Effector memory CD8-positive, alpha-beta T cell (primary cell): Measurements from ENCODE around the gene SCUBE2.
"Not testable (repeated sequence)": the region's sequence is repeated elsewhere in the genome, so short reads cannot be mapped to it uniquely, and the experiment has no call there.

Experiments
- ATAC-seq: fragments of 150-1000 bp; cut with Tn5 transposase; replicated peaks from 2 replicates; pipeline ENCODE4 v1.10.0; 2021; ENCODE audit warnings: mild to moderate bottlenecking, moderate library complexity
- DNase-seq, 3 experiments: peaks; one replicate each; pipeline ENCODE4 v3.0.0; 2021
- H3K27ac Mint-ChIP-seq, 2 donors: one replicate each; pipeline ENCODE4 v1.8.0; 2022; ENCODE audit warnings: mild to moderate bottlenecking in 2 of 2, mixed read lengths in 2 of 2, moderate library complexity in 2 of 2
- H3K27me3 Mint-ChIP-seq, 2 donors: one replicate each; pipeline ENCODE4 v1.8.0; 2022; ENCODE audit warnings: mixed read lengths in 2 of 2
- H3K36me3 Mint-ChIP-seq: one replicate; pipeline ENCODE4 v1.8.0; 2022; ENCODE audit warnings: mild to moderate bottlenecking, moderate library complexity, mixed read lengths; ENCODE audit not compliant: insufficient read depth
- H3K4me1 Mint-ChIP-seq, 2 donors: one replicate each; pipeline ENCODE4 v1.8.0; 2022; ENCODE audit warnings: low read depth in 2 of 2, mixed read lengths in 2 of 2
- H3K4me3 Mint-ChIP-seq, 2 donors: one replicate each; pipeline ENCODE4 v1.8.0; 2022; ENCODE audit warnings: mild to moderate bottlenecking in 2 of 2, mixed read lengths in 2 of 2, moderate library complexity in 2 of 2
- H3K9me3 Mint-ChIP-seq, 2 donors: one replicate each; pipeline ENCODE4 v1.8.0; 2022; ENCODE audit warnings: mixed read lengths in 2 of 2

The SCUBE2 gene

GRCh38 chr11:9015677-9016076, 75.7 kb downstream of the SCUBE2 start:
- DNase-seq = peak; percentile 37 to 50 (median 39)
- ATAC-seq = peak; percentile 84
- Mint-ChIP-seq H3K4me3 (no peak overlapping the region), H3K4me1 (peaks cover 0 to 2% of the 10 kb centered on the region in 2 donors), H3K27ac (no peak overlapping the region), H3K27me3 (peaks cover 5 to 10% of the 10 kb centered on the region in 2 donors), H3K36me3 (no peaks in the 10 kb centered on the region), H3K9me3 (no peaks in the 10 kb centered on the region)

DNA sequence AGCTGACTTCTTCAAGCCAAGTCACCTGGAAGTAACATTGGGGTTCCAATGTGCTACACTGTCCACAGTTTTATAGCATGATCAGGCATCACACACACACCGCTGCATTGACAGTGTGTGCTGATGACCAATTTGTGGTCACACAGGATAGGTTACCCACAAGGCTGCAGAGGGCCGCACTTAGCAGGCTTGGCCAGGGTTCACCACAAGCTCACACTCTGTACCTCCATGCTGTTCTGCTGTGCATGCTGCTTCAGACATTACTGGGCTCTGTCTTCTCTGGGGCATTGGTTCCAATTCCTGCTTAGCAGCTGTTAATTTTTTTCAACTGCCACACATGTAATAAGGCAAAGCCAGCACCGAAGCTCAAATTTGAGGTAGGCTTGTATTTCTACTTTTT, 76.6 kb downstream of the SCUBE2 start:
- Mint-ChIP-seq H3K4me3 (no peak overlapping the region), H3K4me1 (peaks cover 0 to 2% of the 10 kb centered on the region in 2 donors), H3K27ac (no peak overlapping the region), H3K36me3 (no peaks in the 10 kb centered on the region), H3K9me3 (no peaks in the 10 kb centered on the region), H3K27me3 (peaks cover 5 to 10% of the 10 kb centered on the region in 2 donors)
- DNase-seq (no peak), ATAC-seq (no peak)

- ATAC-seq (no peak), DNase-seq (no peak)
- Mint-ChIP-seq H3K36me3 (no peaks in the 10 kb centered on the region), H3K27me3 (peaks cover 5 to 10% of the 10 kb centered on the region in 2 donors), H3K4me1 (peaks cover 0 to 2% of the 10 kb centered on the region in 2 donors), H3K4me3 (no peak overlapping the region), H3K9me3 (no peaks in the 10 kb centered on the region), H3K27ac (no peak overlapping the region)
Observed at GRCh38 chr11:9013373-9013772, 78.0 kb downstream of the SCUBE2 start.

DNA sequence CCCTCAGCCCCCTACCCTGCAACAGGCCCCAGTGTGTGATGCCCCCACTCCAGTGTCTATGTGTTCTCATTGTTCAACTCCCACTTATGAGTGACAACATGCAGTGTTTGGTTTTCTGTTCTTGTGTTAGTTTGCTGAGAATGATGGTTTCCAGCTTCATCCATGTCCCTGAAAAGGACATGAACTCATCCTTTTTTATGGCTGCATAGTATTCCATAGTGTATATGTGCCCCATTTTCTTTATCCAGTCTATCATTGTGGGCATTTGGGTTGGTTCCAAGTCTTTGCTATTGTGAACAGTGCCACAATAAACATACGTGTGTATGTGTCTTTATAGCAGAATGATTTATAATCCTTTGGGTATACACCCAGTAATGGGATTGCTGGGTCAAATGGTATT, 81.9 kb downstream of the SCUBE2 start:
- not testable (repeated sequence) for H3K4me3 Mint-ChIP-seq, H3K4me1 Mint-ChIP-seq, H3K27ac Mint-ChIP-seq, DNase-seq, H3K9me3 Mint-ChIP-seq, H3K36me3 Mint-ChIP-seq, ATAC-seq
- peaks cover 5 to 10% of the 10 kb centered on the region in 2 donors for H3K27me3 Mint-ChIP-seq

GRCh38 chr11:9008661-9009060, 82.7 kb downstream of the SCUBE2 start:
- peaks cover 5 to 10% of the 10 kb centered on the region in 2 donors for H3K27me3 Mint-ChIP-seq
- H3K27ac Mint-ChIP-seq = no peak overlapping the region
- ATAC-seq = no peak
- peaks cover 0 to 7% of the 10 kb centered on the region in 2 donors for H3K4me1 Mint-ChIP-seq
- H3K4me3 Mint-ChIP-seq = no peak overlapping the region
- H3K36me3 Mint-ChIP-seq = no peaks in the 10 kb centered on the region
- no peaks in the 10 kb centered on the region for H3K9me3 Mint-ChIP-seq
- DNase-seq = no peak

- ATAC-seq = no peak
- Mint-ChIP-seq H3K4me3 (no peak overlapping the region), H3K4me1 (peaks cover 3 to 10% of the 10 kb centered on the region in 2 donors), H3K9me3 (no peaks in the 10 kb centered on the region), H3K36me3 (peaks cover 3% of the 10 kb centered on the region), H3K27ac (no peak overlapping the region), H3K27me3 (peaks cover 4 to 5% of the 10 kb centered on the region in 2 donors)
- DNase-seq = no peak
Observed at GRCh38 chr11:9008011-9008550, 83.3 kb downstream of the SCUBE2 start.

DNA sequence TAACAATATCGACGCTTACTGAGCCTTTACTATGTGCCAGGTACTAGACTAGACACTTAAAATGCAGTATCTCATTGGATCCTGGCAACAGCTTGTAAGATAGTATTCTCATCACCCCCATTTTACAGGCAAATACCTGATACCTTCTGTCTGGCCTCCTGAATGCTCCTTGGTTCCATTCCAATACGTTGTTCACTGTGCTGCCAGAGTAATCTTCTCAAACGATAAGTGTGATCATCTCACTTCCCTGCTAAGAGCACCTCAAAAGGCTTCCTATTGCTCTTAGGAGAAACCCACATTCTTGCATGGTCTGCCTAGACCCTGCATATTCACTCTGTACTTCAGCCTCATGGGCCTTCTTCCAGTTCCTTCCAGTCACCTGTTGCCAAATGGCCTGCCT, 86.3 kb downstream of the SCUBE2 start:
- no peak for ATAC-seq
- H3K9me3 Mint-ChIP-seq = no peaks in the 10 kb centered on the region
- peak overlapping the region in 1 of 2 donors; percentile 20 for H3K27ac Mint-ChIP-seq
- peaks cover 3% of the 10 kb centered on the region for H3K36me3 Mint-ChIP-seq
- no peak for DNase-seq
- H3K4me3 Mint-ChIP-seq = peak overlapping the region; percentile 49 to 83
- H3K27me3 Mint-ChIP-seq = peaks cover 4% of the 10 kb centered on the region in 2 donors
- H3K4me1 Mint-ChIP-seq = peaks cover 4 to 13% of the 10 kb centered on the region in 2 donors

GRCh38 chr11:9004183-9004926, 87.0 kb downstream of the SCUBE2 start:
- peaks cover 10 to 11% of the 10 kb centered on the region in 2 donors for H3K27me3 Mint-ChIP-seq
- peaks cover 4 to 13% of the 10 kb centered on the region in 2 donors for H3K4me1 Mint-ChIP-seq
- H3K9me3 Mint-ChIP-seq = no peaks in the 10 kb centered on the region
- DNase-seq = peak in 2 of 3 experiments; percentile 8 to 15
- H3K27ac Mint-ChIP-seq = peak overlapping the region in 1 of 2 donors; percentile 20
- H3K36me3 Mint-ChIP-seq = peaks cover 3% of the 10 kb centered on the region
- peak; percentile 4 for ATAC-seq
- H3K4me3 Mint-ChIP-seq = peak overlapping the region; percentile 49 to 83

DNA sequence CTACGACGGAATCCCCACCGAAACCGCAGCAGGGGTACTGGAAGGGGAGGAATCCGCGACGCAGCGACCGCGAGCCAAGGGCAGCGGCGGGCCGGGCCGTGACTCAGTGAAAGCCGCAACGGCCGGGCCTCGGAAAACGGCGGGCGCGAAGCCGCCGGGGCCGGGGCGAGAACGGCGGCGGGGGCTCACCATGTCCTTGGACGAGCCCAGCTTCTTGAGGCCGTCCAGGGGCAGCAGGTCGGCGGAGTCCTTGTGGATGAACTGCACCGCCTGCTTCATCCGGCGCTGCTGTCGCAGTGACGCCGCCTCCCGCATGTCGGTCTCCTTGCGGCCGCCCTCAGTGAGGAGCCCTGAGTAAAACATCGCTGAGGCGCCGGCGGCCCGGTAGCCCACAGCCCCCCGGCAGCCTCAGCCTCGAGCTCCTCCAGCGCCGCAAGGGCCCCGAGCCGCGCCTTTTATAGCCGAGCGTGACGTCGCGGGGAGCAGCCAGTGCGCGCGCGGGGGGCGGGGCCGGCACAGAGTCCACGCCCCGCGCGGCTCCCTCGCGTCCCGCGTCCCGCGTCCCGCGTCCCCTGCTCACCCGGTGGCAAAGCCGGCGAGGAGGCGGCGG, 87.7 kb downstream of the SCUBE2 start, which contains the start of gene NRIP3:
TSS of gene NRIP3 (minus strand) at position 429 of the 610 bp plus-strand sequence. CDS start at position 363, 66 bp downstream.
- H3K27me3 Mint-ChIP-seq = peaks cover 15 to 18% of the 10 kb centered on the region in 2 donors
- H3K9me3 Mint-ChIP-seq = no peaks in the 10 kb centered on the region
- DNase-seq (peak; percentile 78 to 82 (median 80)), ATAC-seq (peak; percentile 88)
- H3K36me3 Mint-ChIP-seq = peaks cover 3% of the 10 kb centered on the region
- H3K4me1 Mint-ChIP-seq = peaks cover 4 to 13% of the 10 kb centered on the region in 2 donors
- peak within 1 kb of the TSS; percentile 82 to 83 for H3K4me3 Mint-ChIP-seq
- H3K27ac Mint-ChIP-seq = peak within 1 kb of the TSS in 1 of 2 donors; percentile 70

GRCh38 chr11:9002920-9003572, 88.4 kb downstream of the SCUBE2 start:
- H3K27ac Mint-ChIP-seq = peak overlapping the region in 1 of 2 donors; percentile 70
- H3K9me3 Mint-ChIP-seq = no peaks in the 10 kb centered on the region
- H3K36me3 Mint-ChIP-seq = peaks cover 3% of the 10 kb centered on the region
- peak overlapping the region; percentile 82 to 83 for H3K4me3 Mint-ChIP-seq
- DNase-seq = no peak
- no peak for ATAC-seq
- H3K27me3 Mint-ChIP-seq = peaks cover 15 to 19% of the 10 kb centered on the region in 2 donors
- peaks cover 4 to 13% of the 10 kb centered on the region in 2 donors for H3K4me1 Mint-ChIP-seq

DNA sequence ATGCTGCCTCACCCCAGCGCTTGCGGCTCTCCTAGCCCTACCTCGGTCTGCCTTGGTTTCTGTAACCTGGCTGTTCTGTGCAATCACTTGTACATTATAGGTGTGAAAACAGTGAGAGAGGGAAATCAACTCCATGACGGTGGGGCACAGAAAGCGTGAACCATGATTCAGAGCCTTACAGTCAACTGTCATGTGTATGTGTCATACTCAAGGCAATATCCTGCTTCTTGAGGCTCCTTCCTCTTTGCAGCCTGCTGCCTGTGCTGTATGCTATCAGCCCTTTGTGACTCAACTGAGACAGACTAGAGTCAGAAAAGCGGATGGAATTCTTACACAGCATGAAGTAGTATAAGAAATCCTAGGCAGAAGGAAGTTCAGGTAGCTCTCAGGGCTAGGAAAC, 89.7 kb downstream of the SCUBE2 start:
- Mint-ChIP-seq H3K4me3 (peak overlapping the region in 1 of 2 donors; percentile 34), H3K27me3 (peaks cover 15 to 19% of the 10 kb centered on the region in 2 donors), H3K27ac (peak overlapping the region in 1 of 2 donors; percentile 59), H3K4me1 (peaks cover 4 to 13% of the 10 kb centered on the region in 2 donors), H3K36me3 (peaks cover 3% of the 10 kb centered on the region), H3K9me3 (no peaks in the 10 kb centered on the region)
- ATAC-seq = peak; percentile 22
- peak in 1 of 3 experiments; percentile 23 for DNase-seq

- no peak for DNase-seq
- Mint-ChIP-seq H3K4me3 (no peak overlapping the region), H3K4me1 (peaks cover 0 to 3% of the 10 kb centered on the region in 2 donors), H3K27me3 (peaks cover 15 to 19% of the 10 kb centered on the region in 2 donors), H3K27ac (no peak overlapping the region), H3K9me3 (no peaks in the 10 kb centered on the region), H3K36me3 (no peaks in the 10 kb centered on the region)
- ATAC-seq = no peak
Observed at GRCh38 chr11:8998017-8998416, 93.4 kb downstream of the SCUBE2 start.

- Mint-ChIP-seq H3K27me3 (peaks cover 15 to 19% of the 10 kb centered on the region in 2 donors), H3K4me1 (peaks cover 0 to 3% of the 10 kb centered on the region in 2 donors), H3K4me3 (no peak overlapping the region), H3K27ac (no peak overlapping the region), H3K9me3 (no peaks in the 10 kb centered on the region), H3K36me3 (no peaks in the 10 kb centered on the region)
- ATAC-seq (no peak), DNase-seq (no peak)
Observed at GRCh38 chr11:8997451-8997850, 93.9 kb downstream of the SCUBE2 start.
